Measurements from ENCODE around the gene SLC35G1. TPM values are rescaled to one million over a fixed set of nuclear protein-coding genes. Genes with fewer than 3 reads are reported as not detected.
A peak's percentile ranks its signal among the peaks of the same experiment; 100 is the strongest.

Gene SLC35G1
- total RNA-seq, 1 donor from 2014 or later, result 10.7 TPM

GRCh38 chr10:93951905-93952304 lies 58.1 kb downstream of the SLC35G1 start:
- H3K9me3 Mint-ChIP-seq, result peaks cover 4% of the 10 kb centered on the region
- no peak for DNase-seq (ENCODE audit: low read depth, low spot score)
- TF ChIP-seq CTCF (conservative IDR thresholded peaks at IDR 0.05), result no peak
- no peaks in the 10 kb centered on the region for H3K4me1 Mint-ChIP-seq
- peak overlapping the region; percentile 64 for H3K27ac Mint-ChIP-seq (ENCODE audit: unreplicated experiment)
- no peaks in the 10 kb centered on the region for H3K36me3 Mint-ChIP-seq (ENCODE audit: low read depth)
- no peak overlapping the region for H3K4me3 Mint-ChIP-seq
- H3K27me3 Mint-ChIP-seq (ENCODE audit: low read depth), result no peaks in the 10 kb centered on the region

Other genes starting within 250 kb of the SLC35G1 start
- 12.5 and 14.2 TPM in 2 replicates for gene FRA10AC1, start 191.4 kb upstream of the SLC35G1 start, total RNA-seq
- 22.6 and 23.6 TPM in 2 replicates for gene LGI1, start 136.0 kb upstream of the SLC35G1 start, total RNA-seq
- 5.7 and 6.1 TPM in 2 replicates for gene PLCE1, start 100.0 kb downstream of the SLC35G1 start, total RNA-seq